Measurements from ENCODE around the gene SAPCD2.
"Not testable (repeated sequence)": the region's sequence is repeated elsewhere in the genome, so short reads cannot be mapped to it uniquely, and the experiment has no call there.

SAPCD2 gene

DNA sequence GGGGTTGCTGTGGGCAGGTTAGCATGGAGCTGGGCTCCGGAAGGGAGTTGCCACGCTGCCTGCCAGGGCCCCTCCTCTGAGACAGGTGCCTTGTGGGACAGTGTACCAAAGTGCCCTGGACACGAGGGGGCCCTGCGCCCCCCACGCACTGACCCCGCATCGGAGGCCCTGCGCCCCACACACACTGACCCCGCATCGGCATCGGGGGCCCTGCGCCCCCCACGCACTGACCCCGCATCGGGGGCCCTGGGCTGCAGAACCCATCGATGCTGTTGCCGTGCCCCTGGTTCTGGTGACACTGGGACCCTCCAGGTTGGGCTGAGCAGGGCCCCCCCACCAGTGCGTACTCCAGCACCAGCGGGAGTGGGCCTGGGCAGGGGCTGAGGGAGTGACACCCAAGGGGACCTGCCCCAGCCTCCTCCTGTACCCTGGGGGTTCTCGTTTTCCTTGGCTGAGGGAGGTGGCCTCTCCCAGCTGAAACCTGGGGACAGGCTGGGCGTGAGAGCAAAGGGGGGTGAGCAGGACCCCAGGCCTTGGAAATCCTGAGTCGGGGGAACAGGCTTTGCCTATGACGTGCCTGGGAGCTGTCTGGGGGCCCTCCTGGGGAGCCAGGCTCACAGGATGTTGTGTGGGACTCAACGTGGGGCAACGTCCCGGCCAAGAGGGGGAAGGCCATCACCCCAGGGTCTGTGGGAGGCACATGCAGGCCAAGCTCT, 6.9 kb downstream of the SAPCD2 start:
- no peaks in the 10 kb centered on the region for H3K36me3 ChIP-seq (replicated peaks)
- no peaks in the 10 kb centered on the region for H3K27me3 ChIP-seq (replicated peaks)
- in situ Hi-C loops (cut with HindIII; ENCODE audit: low pct_ligation_motif_present, low sequenced_read_pairs), result no loop called here
- no peak overlapping the region for H3K4me3 ChIP-seq (ENCODE audit: low read depth, low read length)
- TF ChIP-seq, protein P1, sequence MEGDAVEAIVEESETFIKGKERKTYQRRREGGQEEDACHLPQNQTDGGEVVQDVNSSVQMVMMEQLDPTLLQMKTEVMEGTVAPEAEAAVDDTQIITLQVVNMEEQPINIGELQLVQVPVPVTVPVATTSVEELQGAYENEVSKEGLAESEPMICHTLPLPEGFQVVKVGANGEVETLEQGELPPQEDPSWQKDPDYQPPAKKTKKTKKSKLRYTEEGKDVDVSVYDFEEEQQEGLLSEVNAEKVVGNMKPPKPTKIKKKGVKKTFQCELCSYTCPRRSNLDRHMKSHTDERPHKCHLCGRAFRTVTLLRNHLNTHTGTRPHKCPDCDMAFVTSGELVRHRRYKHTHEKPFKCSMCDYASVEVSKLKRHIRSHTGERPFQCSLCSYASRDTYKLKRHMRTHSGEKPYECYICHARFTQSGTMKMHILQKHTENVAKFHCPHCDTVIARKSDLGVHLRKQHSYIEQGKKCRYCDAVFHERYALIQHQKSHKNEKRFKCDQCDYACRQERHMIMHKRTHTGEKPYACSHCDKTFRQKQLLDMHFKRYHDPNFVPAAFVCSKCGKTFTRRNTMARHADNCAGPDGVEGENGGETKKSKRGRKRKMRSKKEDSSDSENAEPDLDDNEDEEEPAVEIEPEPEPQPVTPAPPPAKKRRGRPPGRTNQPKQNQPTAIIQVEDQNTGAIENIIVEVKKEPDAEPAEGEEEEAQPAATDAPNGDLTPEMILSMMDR (IDR thresholded peaks at IDR 0.05; ENCODE audit: low read depth, low read length, missing control alignments), result no peak
- H3K27ac ChIP-seq, result no peak overlapping the region
- DNase-seq, result no peak

- H3K4me3 ChIP-seq (ENCODE audit: low read depth, low read length); H3K27me3 ChIP-seq (replicated peaks); in situ Hi-C loops (cut with HindIII; ENCODE audit: low pct_ligation_motif_present, low sequenced_read_pairs); DNase-seq; H3K36me3 ChIP-seq (replicated peaks); H3K27ac ChIP-seq: not testable (repeated sequence)
Observed at GRCh38 chr9:137062798-137063197, 7.6 kb downstream of the SAPCD2 start.

- H3K27ac ChIP-seq, result no peak overlapping the region
- no peaks in the 10 kb centered on the region for H3K27me3 ChIP-seq (replicated peaks)
- TF ChIP-seq, protein P1 (IDR thresholded peaks at IDR 0.05; ENCODE audit: low read depth, low read length, missing control alignments), result no peak
- in situ Hi-C loops (cut with HindIII; ENCODE audit: low pct_ligation_motif_present, low sequenced_read_pairs), result no loop called here
- no peak overlapping the region for H3K4me3 ChIP-seq (ENCODE audit: low read depth, low read length)
- no peaks in the 10 kb centered on the region for H3K36me3 ChIP-seq (replicated peaks)
- no peak for DNase-seq
Observed at GRCh38 chr9:137062384-137062783, 8.0 kb downstream of the SAPCD2 start.

DNA sequence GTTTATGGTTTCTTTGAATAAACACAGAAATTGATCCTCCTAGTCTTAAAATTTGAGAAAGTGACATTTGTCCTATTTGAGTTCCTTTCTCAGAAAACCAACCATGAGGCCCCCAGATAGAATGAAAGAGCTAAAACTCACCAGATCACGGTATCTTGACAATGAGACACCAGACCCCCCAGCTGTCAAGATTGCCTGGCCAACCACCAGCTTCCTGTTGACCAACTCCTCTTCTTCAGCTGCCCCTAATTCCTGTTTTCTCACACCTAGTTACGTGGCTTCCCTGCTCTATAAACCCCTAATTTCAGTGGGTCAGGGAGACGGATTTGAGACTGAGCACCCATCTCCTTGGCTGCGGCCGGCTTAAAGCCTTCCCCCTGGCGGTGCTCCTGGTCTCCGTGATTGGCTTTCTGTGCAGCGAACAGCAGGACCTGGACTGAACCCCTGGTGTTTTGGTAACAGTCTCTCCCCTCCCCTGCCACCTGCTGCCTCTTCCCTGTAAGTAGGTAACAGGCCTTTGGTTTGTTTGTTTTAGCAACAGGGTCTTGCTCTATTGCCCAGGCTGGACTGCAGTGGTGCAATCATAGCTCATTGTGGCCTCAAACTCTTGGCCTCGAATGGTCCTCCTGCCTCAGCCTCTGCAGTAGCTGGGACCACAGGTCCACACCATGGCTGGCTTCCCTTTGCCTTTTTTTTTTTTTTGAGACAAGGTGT, 11.7 kb downstream of the SAPCD2 start:
- DNase-seq, result no peak
- H3K36me3 ChIP-seq (replicated peaks), result no peaks in the 10 kb centered on the region
- no peak overlapping the region for H3K4me3 ChIP-seq (ENCODE audit: low read depth, low read length)
- peaks cover 13% of the 10 kb centered on the region for H3K27me3 ChIP-seq (replicated peaks)
- no peak overlapping the region for H3K27ac ChIP-seq
- TF ChIP-seq, protein P1 (IDR thresholded peaks at IDR 0.05; ENCODE audit: low read depth, low read length, missing control alignments), result no peak
- in situ Hi-C loops (cut with HindIII; ENCODE audit: low pct_ligation_motif_present, low sequenced_read_pairs), result no loop called here

DNA sequence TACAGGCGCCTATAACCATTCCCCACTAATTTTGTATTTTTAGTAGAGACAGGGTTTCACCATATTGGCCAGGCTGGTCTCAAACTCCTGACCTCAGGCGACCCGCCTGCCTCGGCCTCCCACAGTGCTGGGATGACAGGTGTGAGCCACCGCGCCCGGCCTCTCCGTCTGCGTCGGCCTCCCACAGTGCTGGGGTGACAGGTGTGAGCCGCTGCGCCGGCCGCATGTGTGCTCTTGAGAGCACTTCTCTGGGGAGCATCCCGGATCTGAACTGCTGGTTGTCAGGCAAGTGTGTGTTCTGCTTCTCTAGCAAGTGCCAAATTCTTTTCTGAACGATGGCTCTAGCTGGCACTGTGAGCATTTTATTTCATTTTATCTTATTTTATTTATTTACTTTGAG, 12.8 kb downstream of the SAPCD2 start:
- in situ Hi-C loops (cut with HindIII; ENCODE audit: low pct_ligation_motif_present, low sequenced_read_pairs), result no loop called here
- no peaks in the 10 kb centered on the region for H3K36me3 ChIP-seq (replicated peaks)
- H3K27ac ChIP-seq, result no peak overlapping the region
- no peak overlapping the region for H3K4me3 ChIP-seq (ENCODE audit: low read depth, low read length)
- no peak for DNase-seq
- TF ChIP-seq, protein P1 (IDR thresholded peaks at IDR 0.05; ENCODE audit: low read depth, low read length, missing control alignments), result no peak
- peaks cover 23% of the 10 kb centered on the region for H3K27me3 ChIP-seq (replicated peaks)

DNA sequence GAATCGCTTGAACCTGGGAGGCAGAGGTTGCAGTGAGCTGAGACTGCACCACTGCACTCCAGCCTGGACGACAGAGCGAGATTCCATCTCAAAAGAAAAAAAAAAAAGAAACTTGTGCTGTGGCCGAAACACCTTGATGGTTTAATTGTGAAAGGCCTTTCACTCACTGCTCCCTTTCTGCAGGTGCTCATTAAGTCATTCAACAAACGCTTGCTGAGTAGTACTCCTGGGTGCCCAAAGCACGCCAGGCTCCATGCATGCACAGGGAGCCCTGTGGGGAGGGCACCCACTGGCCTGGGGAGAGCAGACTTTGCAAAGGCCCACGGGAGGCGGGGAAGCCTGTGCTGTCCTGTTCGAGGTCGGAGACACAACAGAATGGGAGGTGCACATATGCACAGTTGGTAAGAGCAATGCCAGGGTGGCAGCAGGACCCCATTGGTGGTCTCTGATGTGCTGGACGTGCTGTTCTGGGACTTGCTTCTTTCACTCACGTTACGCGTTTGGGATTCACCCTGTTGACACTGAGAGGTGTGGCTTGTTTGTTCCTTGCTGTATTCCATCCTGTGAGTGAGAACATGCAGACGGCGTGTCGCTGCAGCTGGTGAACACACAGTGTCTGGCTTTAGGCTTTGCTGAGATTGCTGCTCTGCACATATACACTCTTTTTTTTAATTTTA, 13.5 kb downstream of the SAPCD2 start:
- in situ Hi-C loops (cut with HindIII; ENCODE audit: low pct_ligation_motif_present, low sequenced_read_pairs), result no loop called here
- Histone ChIP-seq H3K4me3 (ENCODE audit: low read depth, low read length) (no peak overlapping the region), H3K36me3 (replicated peaks) (no peaks in the 10 kb centered on the region), H3K27ac (no peak overlapping the region), H3K27me3 (replicated peaks) (peaks cover 27% of the 10 kb centered on the region)
- DNase-seq, result no peak
- TF ChIP-seq, protein P1 (IDR thresholded peaks at IDR 0.05; ENCODE audit: low read depth, low read length, missing control alignments), result no peak

Data from brain microvascular endothelial cell (primary cell).